Measurements from ENCODE around the gene ESD. TPM values are rescaled to one million over a fixed set of nuclear protein-coding genes. Genes with fewer than 3 reads are reported as not detected.

ESD gene
- total RNA-seq, 2 donors from 2014 or later: 114 to 119 TPM

DNA sequence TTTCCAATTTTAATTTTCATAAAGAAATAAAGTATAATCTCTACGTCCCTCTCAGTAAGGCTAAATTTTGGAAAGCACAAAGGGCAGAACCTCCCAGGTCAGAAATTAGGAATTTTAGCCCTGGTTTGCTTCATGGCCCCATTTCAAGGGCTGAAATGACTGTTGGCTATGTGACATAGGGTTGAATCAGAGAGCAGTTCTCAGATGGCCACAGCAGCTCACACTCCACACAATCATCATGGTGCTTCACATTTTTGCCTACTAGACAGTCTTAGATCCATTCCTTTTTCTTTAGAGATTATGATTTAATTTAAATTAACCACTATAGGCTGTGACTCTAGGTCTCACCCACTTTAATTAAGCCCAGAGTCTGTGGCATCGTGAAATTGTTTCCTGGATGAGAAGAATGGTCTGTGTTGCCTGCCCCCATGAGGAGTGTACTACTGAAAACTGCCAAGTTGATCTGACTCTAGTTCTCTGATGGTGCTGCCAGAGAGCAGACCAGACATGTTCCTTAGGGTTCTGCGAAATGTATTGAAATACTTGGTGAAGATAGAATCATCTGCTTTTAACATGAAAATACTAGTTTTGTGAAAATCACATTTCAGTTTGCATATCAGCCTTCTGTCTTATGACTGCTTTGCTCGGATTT is 57.4 kb downstream of the ESD start:
- DNase-seq (ENCODE audit: low spot score) (no peak), ATAC-seq (ENCODE audit: insufficient number of reproducible peaks, low FRiP score, low read depth) (no peak)
- TF ChIP-seq, protein P1, sequence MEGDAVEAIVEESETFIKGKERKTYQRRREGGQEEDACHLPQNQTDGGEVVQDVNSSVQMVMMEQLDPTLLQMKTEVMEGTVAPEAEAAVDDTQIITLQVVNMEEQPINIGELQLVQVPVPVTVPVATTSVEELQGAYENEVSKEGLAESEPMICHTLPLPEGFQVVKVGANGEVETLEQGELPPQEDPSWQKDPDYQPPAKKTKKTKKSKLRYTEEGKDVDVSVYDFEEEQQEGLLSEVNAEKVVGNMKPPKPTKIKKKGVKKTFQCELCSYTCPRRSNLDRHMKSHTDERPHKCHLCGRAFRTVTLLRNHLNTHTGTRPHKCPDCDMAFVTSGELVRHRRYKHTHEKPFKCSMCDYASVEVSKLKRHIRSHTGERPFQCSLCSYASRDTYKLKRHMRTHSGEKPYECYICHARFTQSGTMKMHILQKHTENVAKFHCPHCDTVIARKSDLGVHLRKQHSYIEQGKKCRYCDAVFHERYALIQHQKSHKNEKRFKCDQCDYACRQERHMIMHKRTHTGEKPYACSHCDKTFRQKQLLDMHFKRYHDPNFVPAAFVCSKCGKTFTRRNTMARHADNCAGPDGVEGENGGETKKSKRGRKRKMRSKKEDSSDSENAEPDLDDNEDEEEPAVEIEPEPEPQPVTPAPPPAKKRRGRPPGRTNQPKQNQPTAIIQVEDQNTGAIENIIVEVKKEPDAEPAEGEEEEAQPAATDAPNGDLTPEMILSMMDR (IDR thresholded peaks at IDR 0.05): no peak
- H3K9me3 ChIP-seq: no peaks in the 10 kb centered on the region
- no peak overlapping the region for H3K4me3 ChIP-seq
- no peak overlapping the region for H3K27ac ChIP-seq
- H3K4me1 ChIP-seq (ENCODE audit: control insufficient read depth in 1 of 2, low read depth in 2 of 2): no peaks in the 10 kb centered on the region
- H3K27me3 ChIP-seq (replicated peaks; ENCODE audit: insufficient read depth): no peaks in the 10 kb centered on the region
- peaks cover 23% of the 10 kb centered on the region for H3K36me3 ChIP-seq

DNA sequence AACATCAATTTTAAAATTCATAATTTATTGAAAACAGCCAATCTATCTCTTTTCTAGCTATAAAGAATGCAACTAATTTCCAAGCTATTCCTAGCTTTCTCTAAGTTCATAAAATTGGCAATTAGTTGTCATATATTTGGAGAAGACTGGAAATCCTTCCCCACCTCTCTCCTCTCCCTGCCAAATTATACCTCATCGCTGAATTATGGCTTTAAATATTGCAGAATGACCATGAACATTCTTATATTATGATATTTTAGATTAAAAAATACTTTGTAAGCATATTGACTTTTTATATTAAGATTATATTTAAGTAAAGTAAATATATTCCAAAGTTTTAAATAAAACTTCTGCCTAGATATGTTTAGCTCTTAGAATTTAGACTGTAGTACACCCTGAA is 58.2 kb downstream of the ESD start:
- ATAC-seq (ENCODE audit: insufficient number of reproducible peaks, low FRiP score, low read depth) (no peak), DNase-seq (ENCODE audit: low spot score) (no peak)
- H3K9me3 ChIP-seq: no peaks in the 10 kb centered on the region
- H3K27ac ChIP-seq: no peak overlapping the region
- H3K4me1 ChIP-seq (ENCODE audit: control insufficient read depth in 1 of 2, low read depth in 2 of 2): no peaks in the 10 kb centered on the region
- no peak overlapping the region for H3K4me3 ChIP-seq
- no peaks in the 10 kb centered on the region for H3K27me3 ChIP-seq (replicated peaks; ENCODE audit: insufficient read depth)
- TF ChIP-seq, protein P1 (IDR thresholded peaks at IDR 0.05): no peak
- H3K36me3 ChIP-seq: peaks cover 26% of the 10 kb centered on the region

DNA sequence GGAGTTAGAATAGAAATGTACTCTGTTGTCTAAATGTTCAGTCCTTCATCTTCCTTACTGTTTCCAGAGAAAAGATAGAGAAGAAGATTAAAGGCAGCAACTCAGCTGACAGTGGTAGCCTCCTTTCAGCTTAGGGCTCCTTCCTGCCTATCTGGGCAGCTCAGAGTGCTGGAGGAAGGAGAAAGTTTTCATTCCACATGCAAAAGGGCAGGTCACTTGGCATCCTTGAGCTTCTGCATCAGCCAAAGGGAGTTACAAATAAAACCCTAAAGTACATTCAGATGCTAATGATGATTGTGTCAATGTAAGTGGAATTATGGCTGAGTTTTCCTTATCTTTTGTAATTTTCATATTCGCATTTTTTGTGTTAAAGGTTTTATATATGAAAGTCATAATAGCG is 58.9 kb downstream of the ESD start:
- Histone ChIP-seq H3K27me3 (replicated peaks; ENCODE audit: insufficient read depth) (no peaks in the 10 kb centered on the region), H3K4me3 (no peak overlapping the region), H3K27ac (no peak overlapping the region), H3K36me3 (peaks cover 28% of the 10 kb centered on the region), H3K4me1 (ENCODE audit: control insufficient read depth in 1 of 2, low read depth in 2 of 2) (no peaks in the 10 kb centered on the region), H3K9me3 (no peaks in the 10 kb centered on the region)
- ATAC-seq (ENCODE audit: insufficient number of reproducible peaks, low FRiP score, low read depth) (no peak), DNase-seq (ENCODE audit: low spot score) (no peak)
- TF ChIP-seq, protein P1 (IDR thresholded peaks at IDR 0.05): no peak

DNA sequence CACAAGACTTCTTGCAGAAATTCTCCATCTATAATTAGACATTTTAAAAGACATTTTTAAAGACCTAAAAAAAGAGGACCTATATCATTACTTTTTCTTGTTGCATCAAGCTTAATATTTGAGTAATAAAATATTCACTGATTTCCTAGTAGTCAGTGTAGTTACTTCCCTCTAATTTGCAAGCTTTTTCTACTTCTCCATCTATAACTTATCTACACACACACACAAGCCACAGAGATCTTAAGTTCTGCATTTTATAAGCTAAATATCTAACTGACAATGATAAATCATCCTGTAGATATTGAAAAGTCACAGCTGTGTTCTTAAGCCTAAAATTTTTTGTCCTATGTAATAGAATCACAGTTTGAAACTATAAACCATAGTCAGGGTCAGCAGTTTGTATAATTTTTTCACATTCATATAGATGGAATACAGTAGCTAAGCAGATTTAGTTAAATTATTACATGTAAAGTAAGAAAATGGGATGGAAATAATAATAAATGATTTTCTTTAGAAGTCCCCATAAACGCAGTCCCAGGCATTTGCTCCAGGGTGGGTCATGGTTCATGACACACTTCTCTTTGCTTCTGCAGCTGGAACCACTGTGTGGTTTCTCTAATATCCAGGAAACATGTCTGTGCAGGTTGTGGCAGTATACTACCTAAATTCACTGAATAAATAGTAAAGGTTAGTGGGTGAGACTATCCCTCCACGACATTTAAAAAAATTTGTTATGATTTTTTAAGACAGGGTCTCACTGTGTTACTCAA is 60.2 kb downstream of the ESD start:
- DNase-seq (ENCODE audit: low spot score) (no peak), ATAC-seq (ENCODE audit: insufficient number of reproducible peaks, low FRiP score, low read depth) (no peak)
- H3K4me3 ChIP-seq: no peak overlapping the region
- H3K9me3 ChIP-seq: no peaks in the 10 kb centered on the region
- TF ChIP-seq, protein P1 (IDR thresholded peaks at IDR 0.05): no peak
- H3K36me3 ChIP-seq: peaks cover 29% of the 10 kb centered on the region
- no peaks in the 10 kb centered on the region for H3K27me3 ChIP-seq (replicated peaks; ENCODE audit: insufficient read depth)
- H3K4me1 ChIP-seq (ENCODE audit: control insufficient read depth in 1 of 2, low read depth in 2 of 2): no peaks in the 10 kb centered on the region
- no peak overlapping the region for H3K27ac ChIP-seq

DNA sequence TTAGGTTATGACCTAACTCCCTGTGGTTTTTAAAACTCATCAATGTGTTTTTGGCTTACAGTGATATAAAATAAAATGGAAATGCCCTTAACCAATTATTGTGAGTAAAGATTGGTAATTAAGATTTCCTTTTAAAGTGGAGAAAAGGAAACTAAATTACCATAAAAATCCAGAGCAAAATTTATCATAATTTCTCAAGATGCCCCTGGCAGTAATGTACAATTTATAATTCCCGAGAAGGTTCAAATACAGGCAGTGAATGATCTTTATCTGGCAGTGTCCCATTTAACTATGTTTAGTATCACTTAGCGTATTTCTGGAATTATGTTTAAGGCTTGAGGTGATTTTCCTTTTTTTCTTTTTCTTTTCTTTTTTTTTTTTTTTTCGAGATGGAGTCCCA is 61.5 kb downstream of the ESD start:
- peaks cover 26% of the 10 kb centered on the region for H3K36me3 ChIP-seq

More for the DNA sequence above, 61.5 kb downstream of the ESD start:
- ATAC-seq (ENCODE audit: insufficient number of reproducible peaks, low FRiP score, low read depth): no peak
- Histone ChIP-seq H3K9me3 (no peaks in the 10 kb centered on the region), H3K27ac (no peak overlapping the region), H3K4me1 (ENCODE audit: control insufficient read depth in 1 of 2, low read depth in 2 of 2) (no peaks in the 10 kb centered on the region), H3K27me3 (replicated peaks; ENCODE audit: insufficient read depth) (no peaks in the 10 kb centered on the region), H3K4me3 (no peak overlapping the region)
- no peak for DNase-seq (ENCODE audit: low spot score)
- TF ChIP-seq, protein P1 (IDR thresholded peaks at IDR 0.05): no peak
